ENCODE results near the gene DVL2. TPM values are rescaled to one million over a fixed set of nuclear protein-coding genes. Genes with fewer than 3 reads are reported as not detected.

Gene DVL2
- total RNA-seq, 2 donors from 2014 or later = 52.3 to 116 TPM

- no peaks in the 10 kb centered on the region for H3K9me3 ChIP-seq
- no peak for TF ChIP-seq POLR2AphosphoS5 (IDR thresholded peaks at IDR 0.05)
- TF ChIP-seq CTCF (IDR thresholded peaks at IDR 0.05) = no peak
- no peak for TF ChIP-seq POLR2A (IDR thresholded peaks at IDR 0.05)
- WGBS = 3% methylated on average over 9 of the region's 9 CpGs
- H3K4me1 ChIP-seq (replicated peaks) = peaks cover 13% of the 10 kb centered on the region
- DNase-seq (ENCODE audit: low spot score) = no peak
- intact Hi-C loops (cut with DNase I) = loop anchor here (10.0 kb wide), 1 partner anchor 601 kb away; the partner anchor contains the start of gene KDM6B
- peak overlapping the region; percentile 95 for H3K4me3 ChIP-seq
- peaks cover 0 to 11% of the 10 kb centered on the region in 2 donors for H3K36me3 ChIP-seq
- H3K27ac ChIP-seq = peak overlapping the region; percentile 96 to 99
- no peaks in the 10 kb centered on the region for H3K27me3 ChIP-seq (replicated peaks; ENCODE audit: insufficient read depth)
These were observed 625 bp downstream of the DVL2 start for GRCh38 chr17:7233701-7234082.

DNA sequence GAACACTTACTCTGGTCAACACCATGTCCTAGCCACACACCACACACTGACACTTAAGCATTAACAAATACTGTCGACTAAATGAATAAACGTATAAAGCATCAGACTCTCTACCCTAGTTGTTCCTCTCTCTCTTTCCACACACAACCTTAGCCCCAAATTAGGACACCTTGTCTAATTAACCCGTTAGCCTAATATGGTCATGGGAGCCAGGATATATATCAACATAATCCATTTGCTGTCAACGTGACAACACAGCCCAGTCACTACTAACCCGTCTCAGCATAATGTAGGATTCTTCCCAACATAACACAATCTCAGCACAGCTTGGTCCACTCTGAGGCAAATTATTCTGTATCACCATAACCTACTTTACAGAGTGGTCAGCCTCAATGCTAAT, 2.2 kb downstream of the DVL2 start:
- no peak for DNase-seq (ENCODE audit: low spot score)
- Histone ChIP-seq H3K27ac (peak overlapping the region in 1 of 2 donors; percentile 99), H3K4me3 (peak overlapping the region in 1 of 2 donors; percentile 95), H3K4me1 (replicated peaks) (peaks cover 17% of the 10 kb centered on the region), H3K9me3 (no peaks in the 10 kb centered on the region), H3K27me3 (replicated peaks; ENCODE audit: insufficient read depth) (no peaks in the 10 kb centered on the region), H3K36me3 (peaks cover 0 to 15% of the 10 kb centered on the region in 2 donors)
- 73% methylated on average over 5 of the region's 5 CpGs for WGBS
- intact Hi-C loops (cut with DNase I) = loop anchor here (10.0 kb wide), 1 partner anchor 603 kb away; the partner anchor contains the start of gene KDM6B
- TF ChIP-seq POLR2A (IDR thresholded peaks at IDR 0.05) (no peak), POLR2AphosphoS5 (IDR thresholded peaks at IDR 0.05) (no peak), CTCF (IDR thresholded peaks at IDR 0.05) (no peak)

GRCh38 chr17:7229504-7229903, 4.8 kb downstream of the DVL2 start:
- Histone ChIP-seq H3K27me3 (replicated peaks; ENCODE audit: insufficient read depth) (no peaks in the 10 kb centered on the region), H3K9me3 (no peaks in the 10 kb centered on the region), H3K4me1 (replicated peaks) (peaks cover 13% of the 10 kb centered on the region), H3K4me3 (no peak overlapping the region), H3K36me3 (peaks cover 2 to 18% of the 10 kb centered on the region in 2 donors), H3K27ac (peak overlapping the region; percentile 86 to 99)
- no peak for TF ChIP-seq POLR2A (IDR thresholded peaks at IDR 0.05)
- no peak for TF ChIP-seq POLR2AphosphoS5 (IDR thresholded peaks at IDR 0.05)
- TF ChIP-seq CTCF (IDR thresholded peaks at IDR 0.05) = no peak
- 91% methylated on average over 19 of the region's 19 CpGs for WGBS
- intact Hi-C loops (cut with DNase I) = no loop called here
- no peak for DNase-seq (ENCODE audit: low spot score)

- intact Hi-C loops (cut with DNase I) = no loop called here
- Histone ChIP-seq H3K27me3 (replicated peaks; ENCODE audit: insufficient read depth) (no peaks in the 10 kb centered on the region), H3K9me3 (no peaks in the 10 kb centered on the region), H3K27ac (peak overlapping the region; percentile 86 to 99), H3K4me3 (no peak overlapping the region), H3K4me1 (replicated peaks) (peaks cover 13% of the 10 kb centered on the region), H3K36me3 (peaks cover 2 to 24% of the 10 kb centered on the region in 2 donors)
- TF ChIP-seq CTCF (IDR thresholded peaks at IDR 0.05) (no peak), POLR2A (IDR thresholded peaks at IDR 0.05) (no peak), POLR2AphosphoS5 (IDR thresholded peaks at IDR 0.05) (no peak)
- WGBS = 85% methylated on average over 14 of the region's 14 CpGs
- no peak for DNase-seq (ENCODE audit: low spot score)
These were observed 5.4 kb downstream of the DVL2 start for GRCh38 chr17:7228920-7229319.

Data from prostate gland (tissue), 2 donors.